BE2C (cell line): ENCODE data around the gene LGI4.
"Not testable (repeated sequence)": the region's sequence is repeated elsewhere in the genome, so short reads cannot be mapped to it uniquely, and the experiment has no call there.

Experiments
- DNase-seq: peaks from one replicate; pipeline ENCODE4 v3.0.0-alpha.2; 2020
- H3K27me3 ChIP-seq: fragments of 250-450 bp; sonication (Bioruptor Pico); 2 replicates; pipeline ENCODE4 v1.5.1; 2020; ENCODE audit warnings: mild to moderate bottlenecking
- H3K36me3 ChIP-seq: fragments of 250-450 bp; sonication (Bioruptor Pico); 2 replicates; pipeline ENCODE4 v1.5.1; 2020; ENCODE audit warnings: mild to moderate bottlenecking
- H3K4me1 ChIP-seq: fragments of 250-450 bp; sonication (Bioruptor Pico); 2 replicates; pipeline ENCODE4 v1.5.1; 2020
- H3K4me3 ChIP-seq: 2 replicates; pipeline ENCODE4 v1.5.1; 2011; ENCODE audit warnings: low read depth, low read length
- H3K9me3 ChIP-seq: fragments of 250-450 bp; sonication (Bioruptor Pico); 2 replicates; pipeline ENCODE4 v1.5.1; 2020
- CTCF ChIP-seq: IDR thresholded peaks from 2 replicates; pipeline ENCODE4 v1.5.1; 2012; ENCODE audit warnings: mild to moderate bottlenecking, low read depth, low read length

The LGI4 gene

GRCh38 chr19:35136231-35136630 is 1.4 kb upstream of the LGI4 start:
- H3K9me3 ChIP-seq, result no peaks in the 10 kb centered on the region
- no peak overlapping the region for H3K4me3 ChIP-seq
- no peak for DNase-seq
- peaks cover 4% of the 10 kb centered on the region for H3K4me1 ChIP-seq
- no peak for TF ChIP-seq CTCF
- H3K36me3 ChIP-seq, result no peaks in the 10 kb centered on the region
- H3K27me3 ChIP-seq, result no peaks in the 10 kb centered on the region

DNA sequence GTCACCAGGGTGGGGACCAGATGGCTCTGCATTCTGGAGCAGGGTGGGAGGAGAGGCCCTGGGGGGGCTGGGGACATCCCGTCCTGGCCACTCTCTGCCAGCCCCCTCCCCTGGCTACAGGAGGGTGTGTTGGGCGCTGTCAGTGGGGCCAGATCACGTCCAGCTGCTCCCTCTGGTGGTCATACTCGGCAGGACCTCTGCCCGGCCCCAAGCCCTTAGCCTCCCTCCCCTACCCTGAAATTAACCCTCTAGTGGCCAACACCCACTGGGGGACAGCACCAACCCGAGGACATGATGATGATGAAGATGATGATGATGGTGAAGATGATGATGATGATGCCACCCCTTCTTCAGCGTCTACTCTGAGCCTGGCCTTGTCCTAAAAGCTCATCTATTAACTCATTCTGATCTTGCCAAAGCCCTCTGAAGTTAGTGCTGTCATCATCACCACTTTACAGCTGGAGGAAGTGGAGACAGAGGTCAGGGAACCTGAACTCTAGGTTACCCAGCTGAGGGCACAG is 590 bp upstream of the LGI4 start:
- H3K4me1 ChIP-seq, result no peaks in the 10 kb centered on the region
- peak; percentile 81 for DNase-seq
- no peaks in the 10 kb centered on the region for H3K27me3 ChIP-seq
- H3K9me3 ChIP-seq, result no peaks in the 10 kb centered on the region
- TF ChIP-seq CTCF, result peak; percentile 85
- H3K36me3 ChIP-seq, result no peaks in the 10 kb centered on the region
- H3K4me3 ChIP-seq, result no peak overlapping the region

GRCh38 chr19:35133826-35134225 is 1.0 kb downstream of the LGI4 start:
- H3K9me3 ChIP-seq, result no peaks in the 10 kb centered on the region
- no peaks in the 10 kb centered on the region for H3K4me1 ChIP-seq
- no peaks in the 10 kb centered on the region for H3K27me3 ChIP-seq
- no peak for TF ChIP-seq CTCF
- DNase-seq, result no peak
- H3K36me3 ChIP-seq, result no peaks in the 10 kb centered on the region
- no peak overlapping the region for H3K4me3 ChIP-seq

DNA sequence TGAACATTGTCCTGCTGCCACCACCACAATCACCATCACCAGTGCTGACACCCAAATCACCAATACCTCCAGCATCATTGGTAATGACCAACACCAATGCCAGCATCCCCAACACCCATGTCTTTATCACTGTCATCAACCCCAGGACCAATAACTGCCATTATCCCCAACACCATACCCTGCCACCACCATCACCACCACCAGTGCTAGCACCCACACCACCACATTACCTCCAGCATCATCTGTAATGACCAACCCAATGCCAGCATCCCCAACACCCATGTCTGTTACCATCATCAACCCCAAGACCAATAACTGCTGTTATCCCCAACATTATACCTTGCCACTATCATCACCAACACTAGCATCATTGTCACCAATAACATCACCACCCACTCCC is 2.6 kb downstream of the LGI4 start:
- H3K4me3 ChIP-seq, result no peak overlapping the region
- H3K9me3 ChIP-seq, result no peaks in the 10 kb centered on the region
- TF ChIP-seq CTCF, result no peak
- H3K27me3 ChIP-seq, result no peaks in the 10 kb centered on the region
- DNase-seq, result no peak
- no peaks in the 10 kb centered on the region for H3K4me1 ChIP-seq
- no peaks in the 10 kb centered on the region for H3K36me3 ChIP-seq

DNA sequence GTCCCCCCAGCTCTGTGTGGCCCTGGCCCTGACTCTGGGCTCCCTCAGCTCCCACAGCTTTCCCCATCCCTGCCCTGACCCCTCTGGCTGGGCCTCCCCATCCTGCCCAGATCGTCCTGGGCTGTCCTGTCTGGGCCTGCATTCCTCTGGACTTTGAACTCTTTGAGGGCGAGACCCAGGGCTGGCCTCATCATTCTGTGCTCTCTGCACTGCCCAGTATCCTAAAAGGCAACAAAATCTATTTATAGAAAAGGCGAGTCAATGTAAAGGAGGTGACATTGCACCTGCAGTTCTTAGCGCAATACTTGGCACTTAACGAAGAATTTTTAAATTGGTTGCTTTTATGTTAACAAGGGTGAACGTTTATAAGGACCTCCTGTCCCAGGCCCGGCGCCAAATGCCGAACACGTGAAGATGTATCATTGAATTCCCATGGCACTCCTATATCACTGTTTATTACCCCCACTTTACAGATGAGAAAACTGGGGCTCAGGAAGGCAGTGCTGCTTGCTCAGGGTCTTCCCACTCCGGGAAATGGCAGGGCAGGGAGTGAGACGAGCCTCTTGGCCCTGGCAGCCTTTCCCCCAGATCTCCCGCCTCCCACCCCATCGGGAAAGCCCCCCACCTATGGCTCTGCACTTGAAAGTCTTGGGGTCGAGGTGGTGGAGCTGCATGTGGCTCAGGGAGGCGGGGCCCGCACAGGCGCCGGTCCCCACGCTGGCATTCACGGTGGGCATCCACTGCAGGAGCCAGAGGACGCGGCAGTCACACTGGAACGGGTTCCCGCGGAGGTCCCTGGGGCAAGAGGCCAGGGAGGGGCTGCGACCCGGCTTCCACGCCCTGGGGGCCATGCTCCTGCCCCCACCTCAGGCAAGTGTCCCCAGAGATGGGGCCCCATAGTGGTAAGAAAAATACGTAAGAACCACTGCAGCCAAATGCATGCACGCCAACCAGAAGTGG is 3.8 kb downstream of the LGI4 start:
- DNase-seq, result no peak
- no peak for TF ChIP-seq CTCF
- H3K27me3 ChIP-seq, result no peaks in the 10 kb centered on the region
- no peaks in the 10 kb centered on the region for H3K36me3 ChIP-seq
- no peaks in the 10 kb centered on the region for H3K4me1 ChIP-seq
- H3K9me3 ChIP-seq, result no peaks in the 10 kb centered on the region
- no peak overlapping the region for H3K4me3 ChIP-seq

DNA sequence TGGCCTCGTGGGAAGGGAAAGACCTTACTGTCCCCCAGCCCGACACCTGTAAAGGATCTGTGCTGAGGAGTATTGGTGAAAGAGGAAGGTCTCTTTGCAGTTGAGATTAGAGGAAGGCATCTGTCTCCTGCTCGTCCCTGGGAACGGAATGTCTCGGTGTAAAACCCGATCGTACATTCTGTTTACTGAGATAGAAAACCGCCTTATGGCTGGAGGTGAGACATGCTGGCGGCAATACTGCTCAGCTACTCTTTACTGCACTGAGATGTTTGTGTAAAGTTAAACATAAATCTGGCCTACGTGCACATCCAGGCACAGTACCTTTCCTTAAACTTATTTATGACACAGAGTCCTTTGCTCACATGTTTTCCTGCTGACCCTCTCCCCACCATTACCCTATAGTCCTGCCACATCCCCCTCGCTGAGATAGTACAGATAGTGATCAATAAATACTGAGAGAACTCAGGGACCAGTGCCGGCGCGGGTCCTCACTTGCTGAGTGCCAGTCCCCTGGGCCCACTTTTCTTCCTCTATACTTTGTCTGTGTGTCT is 5.1 kb downstream of the LGI4 start:
- not testable (repeated sequence) for H3K4me3 ChIP-seq, H3K36me3 ChIP-seq

More for the DNA sequence above, 5.1 kb downstream of the LGI4 start:
- H3K27me3 ChIP-seq, H3K4me1 ChIP-seq, DNase-seq, H3K9me3 ChIP-seq: not testable (repeated sequence)
